Thymus (tissue), 11 donors: ENCODE data around the gene SFSWAP. TPM values are rescaled to one million over a fixed set of nuclear protein-coding genes. Genes with fewer than 3 reads are reported as not detected.

Experiments
- DNase-seq, 9 donors: peaks; one replicate each; pipeline ENCODE4 v3.0.0-alpha.2; 2013; ENCODE audit warnings: low spot score in 9 of 9, low read depth in 6 of 9, missing footprints in 1 of 9
- H3K27ac ChIP-seq, 2 donors: one replicate each; pipeline ENCODE4 v1.5.1; 2013; ENCODE audit warnings: control low read depth in 1 of 2, low read depth in 1 of 2, low read length in 1 of 2, mild to moderate bottlenecking in 1 of 2, moderate library complexity in 1 of 2
- H3K27me3 ChIP-seq, 2 donors: one replicate each; pipeline ENCODE4 v1.5.1; 2013; ENCODE audit warnings: low read length in 1 of 2; ENCODE audit not compliant: control insufficient read depth in 2 of 2, insufficient read depth in 1 of 2
- H3K36me3 ChIP-seq, 2 donors: one replicate each; pipeline ENCODE4 v1.5.1; 2013; ENCODE audit warnings: low read length in 1 of 2, mild to moderate bottlenecking in 1 of 2, moderate library complexity in 1 of 2; ENCODE audit not compliant: control insufficient read depth in 2 of 2, insufficient read depth in 2 of 2
- H3K4me1 ChIP-seq, 2 donors: one replicate each; pipeline ENCODE4 v1.5.1; 2013; ENCODE audit warnings: low read length in 2 of 2; ENCODE audit not compliant: control insufficient read depth in 2 of 2, insufficient read depth in 2 of 2
- H3K4me3 ChIP-seq, 2 donors: one replicate each; pipeline ENCODE4 v1.5.1; 2013; ENCODE audit warnings: low read length in 2 of 2, control low read depth in 1 of 2, mild to moderate bottlenecking in 1 of 2
- H3K9me3 ChIP-seq, 2 donors: one replicate each; pipeline ENCODE4 v1.5.1; 2013; ENCODE audit warnings: low read length in 1 of 2, mild to moderate bottlenecking in 1 of 2; ENCODE audit not compliant: control insufficient read depth in 2 of 2, insufficient read depth in 1 of 2
- WGBS: extraction: QIAGEN DNeasy Blood & Tissue Kit; methylation state at CpG from one replicate; pipeline ENCODE4 v1.1.7; 2013; 5-methylcytosine and 5-hydroxymethylcytosine counted together
- polyA plus RNA-seq: library from polyadenylated mRNA; stranded (reverse); fragments of 200-250 nt; gene quantifications from one replicate; pipeline ENCODE4 v1.2.3, GENCODE V29; 2013
- total RNA-seq: library from RNA; stranded (reverse); fragments of 120-200 nt; gene quantifications from one replicate; pipeline ENCODE4 v1.2.4, GENCODE V29; 2013
- donor health status: healthy.

Gene SFSWAP
- total and polyA plus RNA-seq, 2 donors = 19.5 to 39.6 TPM

- Histone ChIP-seq H3K27me3 (no peaks in the 10 kb centered on the region), H3K4me1 (no peaks in the 10 kb centered on the region), H3K4me3 (no peak overlapping the region), H3K27ac (no peak overlapping the region), H3K9me3 (peaks cover 0 to 1% of the 10 kb centered on the region in 2 donors), H3K36me3 (no peaks in the 10 kb centered on the region)
- WGBS = 94% methylated on average over 11 of the region's 11 CpGs
- no peak for DNase-seq
Observed at GRCh38 chr12:131694116-131694838, 16.6 kb upstream of the SFSWAP start.

- Histone ChIP-seq H3K27ac (no peak overlapping the region), H3K4me1 (no peaks in the 10 kb centered on the region), H3K4me3 (no peak overlapping the region), H3K9me3 (no peaks in the 10 kb centered on the region), H3K27me3 (no peaks in the 10 kb centered on the region), H3K36me3 (no peaks in the 10 kb centered on the region)
- no peak for DNase-seq
- 97% methylated on average over 16 of the region's 16 CpGs for WGBS
Observed at GRCh38 chr12:131695968-131696367, 14.9 kb upstream of the SFSWAP start.

- Histone ChIP-seq H3K27me3 (no peaks in the 10 kb centered on the region), H3K4me1 (no peaks in the 10 kb centered on the region), H3K36me3 (no peaks in the 10 kb centered on the region), H3K27ac (no peak overlapping the region), H3K4me3 (no peak overlapping the region), H3K9me3 (no peaks in the 10 kb centered on the region)
- 65% methylated on average over 12 of the region's 12 CpGs for WGBS
- no peak for DNase-seq
Observed at GRCh38 chr12:131698286-131698685, 12.6 kb upstream of the SFSWAP start.

- Histone ChIP-seq H3K27ac (no peak overlapping the region), H3K4me1 (no peaks in the 10 kb centered on the region), H3K9me3 (peaks cover 0 to 4% of the 10 kb centered on the region in 2 donors), H3K27me3 (no peaks in the 10 kb centered on the region), H3K4me3 (no peak overlapping the region), H3K36me3 (no peaks in the 10 kb centered on the region)
- no peak for DNase-seq
- 91% methylated on average over 5 of the region's 5 CpGs for WGBS
Observed at GRCh38 chr12:131699434-131699833, 11.5 kb upstream of the SFSWAP start.

GRCh38 chr12:131700271-131700670, 10.6 kb upstream of the SFSWAP start:
- DNase-seq = no peak
- H3K27me3 ChIP-seq = no peaks in the 10 kb centered on the region
- 96% methylated on average over 8 of the region's 8 CpGs for WGBS
- peaks cover 1 to 7% of the 10 kb centered on the region in 2 donors for H3K9me3 ChIP-seq
- H3K4me1 ChIP-seq = no peaks in the 10 kb centered on the region
- no peak overlapping the region for H3K4me3 ChIP-seq
- H3K36me3 ChIP-seq = no peaks in the 10 kb centered on the region
- H3K27ac ChIP-seq = no peak overlapping the region

GRCh38 chr12:131701705-131702572, 9.0 kb upstream of the SFSWAP start:
- DNase-seq = no peak
- 97% methylated on average over 12 of the region's 14 CpGs for WGBS

GRCh38 chr12:131702573-131702877, 8.4 kb upstream of the SFSWAP start:
- DNase-seq = no peak
- no peak overlapping the region for H3K4me3 ChIP-seq
- H3K9me3 ChIP-seq = peaks cover 1 to 7% of the 10 kb centered on the region in 2 donors
- no peaks in the 10 kb centered on the region for H3K4me1 ChIP-seq
- H3K27me3 ChIP-seq = no peaks in the 10 kb centered on the region
- no peak overlapping the region for H3K27ac ChIP-seq
- 94% methylated on average over 3 of the region's 3 CpGs for WGBS
- no peaks in the 10 kb centered on the region for H3K36me3 ChIP-seq

More at GRCh38 chr12:131701705-131702572, 9.0 kb upstream of the SFSWAP start:
- Histone ChIP-seq H3K27ac (no peak overlapping the region), H3K9me3 (peaks cover 1 to 7% of the 10 kb centered on the region in 2 donors), H3K27me3 (no peaks in the 10 kb centered on the region), H3K36me3 (no peaks in the 10 kb centered on the region), H3K4me1 (no peaks in the 10 kb centered on the region), H3K4me3 (no peak overlapping the region)

- Histone ChIP-seq H3K27ac (no peak overlapping the region), H3K27me3 (no peaks in the 10 kb centered on the region), H3K36me3 (no peaks in the 10 kb centered on the region), H3K4me3 (no peak overlapping the region), H3K4me1 (no peaks in the 10 kb centered on the region), H3K9me3 (peaks cover 1 to 7% of the 10 kb centered on the region in 2 donors)
- DNase-seq = no peak
Observed at GRCh38 chr12:131703161-131703560, 7.7 kb upstream of the SFSWAP start.

- WGBS = 98% methylated on average over 2 of the region's 2 CpGs
- no peaks in the 10 kb centered on the region for H3K36me3 ChIP-seq
Observed at GRCh38 chr12:131704509-131704908, 6.4 kb upstream of the SFSWAP start.

More at GRCh38 chr12:131704509-131704908, 6.4 kb upstream of the SFSWAP start:
- peaks cover 1 to 7% of the 10 kb centered on the region in 2 donors for H3K9me3 ChIP-seq
- no peak overlapping the region for H3K4me3 ChIP-seq
- no peak overlapping the region for H3K27ac ChIP-seq
- peaks cover 0 to 2% of the 10 kb centered on the region in 2 donors for H3K4me1 ChIP-seq
- no peak for DNase-seq
- H3K27me3 ChIP-seq = no peaks in the 10 kb centered on the region
